PC-3 (cell line): ENCODE results near the gene CTRB2. TPM values are rescaled to one million over a fixed set of nuclear protein-coding genes. Genes with fewer than 3 reads are reported as not detected.
A peak's percentile ranks its signal among the peaks of the same experiment; 100 is the strongest.

Experiments
- ATAC-seq: fragments of 200-7000 bp; cut with Tn5 transposase; 2 replicates; pipeline ENCODE4 v1.9.1; 2020; ENCODE audit warnings: mild to moderate bottlenecking, moderate library complexity
- BruUV-seq: library from RNA; stranded (reverse); fragments of 400-500 nt; replicated peaks from 2 replicates; lab custom pipeline; 2021; lab: Mats Ljungman, UMichigan
- CTCF ChIA-PET: fragments of 300-600 bp; sonication (Branson Sonifier 250); formaldehyde crosslinking; loops from one replicate; lab custom pipeline; 2022; ENCODE audit warnings: antibody characterized with exemption; lab: Charles Lee
- POLR2A ChIA-PET: fragments of 300-600 bp; sonication (Branson Sonifier 250); formaldehyde crosslinking; loops from one replicate; lab custom pipeline; 2022; ENCODE audit warnings: antibody characterized with exemption; ENCODE audit not compliant: unreplicated experiment; lab: Charles Lee
- DNase-seq: peaks from one replicate; pipeline ENCODE4 v3.0.0-alpha.2; 2015
- H2AFZ ChIP-seq: fragments of 300-600 bp; sonication (generic); 2 replicates; pipeline ENCODE4 v1.6.0; 2016; ENCODE audit warnings: antibody characterized with exemption, low read length
- H3F3A ChIP-seq: fragments of 300-600 bp; sonication (generic); one replicate; pipeline ENCODE4 v1.6.0; 2017; ENCODE audit warnings: antibody characterized with exemption, low read length, control low read depth, mild to moderate bottlenecking; ENCODE audit not compliant: unreplicated experiment
- H3K27ac ChIP-seq: fragments of 300-600 bp; sonication (generic); 2 replicates; pipeline ENCODE4 v1.5.1; 2016; ENCODE audit warnings: mild to moderate bottlenecking, low read length
- H3K27me3 ChIP-seq: fragments of 300-600 bp; sonication (generic); 2 replicates; pipeline ENCODE4 v1.6.1; 2016; ENCODE audit warnings: low read length, mixed read lengths
- H3K36me3 ChIP-seq: fragments of 300-600 bp; sonication (generic); 2 replicates; pipeline ENCODE4 v1.6.1; 2016; ENCODE audit warnings: low read depth, mixed run types, low read length, mixed read lengths
- H3K4me1 ChIP-seq: fragments of 300-600 bp; sonication (generic); 2 replicates; pipeline ENCODE4 v1.5.1; 2016; ENCODE audit warnings: low read length; ENCODE audit not compliant: insufficient read depth
- H3K4me2 ChIP-seq: fragments of 300-600 bp; sonication (generic); 2 replicates; pipeline ENCODE4 v1.6.0; 2016; ENCODE audit warnings: low read length
- H3K4me3 ChIP-seq: fragments of 300-600 bp; sonication (generic); 2 replicates; pipeline ENCODE4 v1.5.1; 2016; ENCODE audit warnings: mild to moderate bottlenecking, low read length, mixed read lengths
- H3K79me2 ChIP-seq: fragments of 300-600 bp; sonication (generic); 2 replicates; pipeline ENCODE4 v1.6.1; 2017; ENCODE audit warnings: low read length, mixed read lengths
- H3K9ac ChIP-seq: fragments of 300-600 bp; sonication (generic); 2 replicates; pipeline ENCODE4 v1.6.0; 2016; ENCODE audit warnings: mild to moderate bottlenecking, low read length
- H3K9me2 ChIP-seq: fragments of 300-600 bp; sonication (generic); replicated peaks from 2 replicates; pipeline ENCODE4 v1.6.1; 2016; ENCODE audit warnings: mixed run types, low read length, mixed read lengths
- H3K9me3 ChIP-seq: fragments of 300-600 bp; sonication (generic); 2 replicates; pipeline ENCODE4 v1.6.1; 2016; ENCODE audit warnings: low read length, mixed read lengths
- H4K20me1 ChIP-seq: fragments of 300-600 bp; sonication (generic); 2 replicates; pipeline ENCODE4 v1.6.1; 2016; ENCODE audit warnings: low read length, mixed read lengths
- CTCF ChIP-seq: fragments of 300-600 bp; sonication (generic); conservative IDR thresholded peaks from 2 replicates; pipeline ENCODE4 v1.5.1; 2017; ENCODE audit warnings: antibody characterized with exemption, low read depth, mild to moderate bottlenecking, low read length
- EZH2 ChIP-seq: fragments of 300-600 bp; sonication (generic); IDR thresholded peaks from one replicate; pipeline ENCODE4 v1.6.1; 2017; ENCODE audit warnings: antibody characterized with exemption, mild to moderate bottlenecking, low read length; ENCODE audit not compliant: unreplicated experiment
- EZH2phosphoT487 ChIP-seq: fragments of 300-600 bp; sonication (generic); IDR thresholded peaks from 2 replicates; pipeline ENCODE4 v1.6.1; 2018; ENCODE audit warnings: mild to moderate bottlenecking, antibody characterized with exemption, low read length, borderline replicate concordance
- intact Hi-C: fragments of 100-400 bp; cut with micrococcal nuclease; formaldehyde crosslinking; loops from 2 replicates; pipeline ENCODE4 v1.9.0; 2023
- total RNA-seq: library from RNA; depleted of rRNA; stranded (reverse); fragments of >200 nt; gene quantifications from 2 replicates; pipeline ENCODE4 v1.2.3, GENCODE V29; 2014

The CTRB2 gene
- total RNA-seq, 1 experiment from 2014 or later = not detected

- POLR2A ChIA-PET = no interaction called here
- no peak overlapping the region for H3K4me3 ChIP-seq
- H3K9ac ChIP-seq = no peak overlapping the region
- TF ChIP-seq EZH2phosphoT487 (no peak), CTCF (no peak)
- no TSS peak for BruUV-seq
- CTCF ChIA-PET = no interaction called here
- H3K4me1 ChIP-seq = peaks cover 36% of the 10 kb centered on the region
- no peaks in the 10 kb centered on the region for H3F3A ChIP-seq
- H3K36me3 ChIP-seq = no peaks in the 10 kb centered on the region
- intact Hi-C loops = loop anchor here (5.0 kb wide), 1 partner anchor 134 kb away; no protein-coding TSS in a partner anchor
- H3K79me2 ChIP-seq = peaks cover 88% of the 10 kb centered on the region
- no peak overlapping the region for H3K4me2 ChIP-seq
- no peaks in the 10 kb centered on the region for H3K9me3 ChIP-seq
- H3K9me2 ChIP-seq = no peaks in the 10 kb centered on the region
- no peak overlapping the region for H2AFZ ChIP-seq
- H3K27ac ChIP-seq = no peak overlapping the region
- H3K27me3 ChIP-seq = no peaks in the 10 kb centered on the region
- H4K20me1 ChIP-seq = peaks cover 16% of the 10 kb centered on the region
- DNase-seq (no peak), ATAC-seq (no peak)
Observed at GRCh38 chr16:75252946-75253911, 46.3 kb upstream of the CTRB2 start.

- DNase-seq = no peak
- H3K79me2 ChIP-seq = peaks cover 88% of the 10 kb centered on the region
- H3K9me3 ChIP-seq = no peaks in the 10 kb centered on the region
- no peak for ATAC-seq
- H3F3A ChIP-seq = no peaks in the 10 kb centered on the region
- no peaks in the 10 kb centered on the region for H3K36me3 ChIP-seq
- CTCF ChIA-PET = interaction anchor here (0.8 kb wide), 1 partner anchor 18 kb away, joined by 3 read pairs; no protein-coding TSS in a partner anchor
- peaks cover 46% of the 10 kb centered on the region for H3K4me1 ChIP-seq
- peak overlapping the region; percentile 41 for H3K27ac ChIP-seq
- POLR2A ChIA-PET = no interaction called here
- H3K9ac ChIP-seq = no peak overlapping the region
- peaks cover 19% of the 10 kb centered on the region for H4K20me1 ChIP-seq
- TF ChIP-seq CTCF (no peak), EZH2phosphoT487 (no peak), EZH2 (no peak)
- no peaks in the 10 kb centered on the region for H3K27me3 ChIP-seq
- peak overlapping the region; percentile 64 for H3K4me2 ChIP-seq
- BruUV-seq = no TSS peak
- H3K4me3 ChIP-seq = no peak overlapping the region
- H2AFZ ChIP-seq = 0 out of 2 replicates have a peak overlapping the region, but pooled peaks have one; percentile 38
- intact Hi-C loops = loop anchor here (5.0 kb wide), 1 partner anchor 135 kb away; no protein-coding TSS in a partner anchor
- H3K9me2 ChIP-seq = no peaks in the 10 kb centered on the region
Observed at GRCh38 chr16:75252049-75252864, 45.3 kb upstream of the CTRB2 start.
